Loucy (cell line): ENCODE measurements around the gene LAMC1.

Experiments
- CTCF ChIP-seq: fragments of 200-600 bp; sonication (generic); conservative IDR thresholded peaks from 2 replicates; pipeline ENCODE4 v1.5.1; 2014; ENCODE audit warnings: mild to moderate bottlenecking, antibody characterized with exemption, low read length
- EZH2phosphoT487 ChIP-seq: fragments of 200-600 bp; IDR thresholded peaks from 2 replicates; pipeline ENCODE4 v1.6.1; 2018; ENCODE audit warnings: antibody characterized with exemption, mild to moderate bottlenecking, moderate library complexity, borderline replicate concordance

GRCh38 chr1:183161391-183161790 lies 138.2 kb downstream of the LAMC1 start:
- TF ChIP-seq CTCF (no peak), EZH2phosphoT487 (no peak)
